Measurements from ENCODE around the gene SYTL3. TPM values are rescaled to one million over a fixed set of nuclear protein-coding genes. Genes with fewer than 3 reads are reported as not detected.

SYTL3 gene
- total RNA-seq, 1 experiment from 2014 or later, result 0.09 TPM

GRCh38 chr6:158752613-158753012, 102.8 kb downstream of the SYTL3 start:
- TF ChIP-seq, protein P1, sequence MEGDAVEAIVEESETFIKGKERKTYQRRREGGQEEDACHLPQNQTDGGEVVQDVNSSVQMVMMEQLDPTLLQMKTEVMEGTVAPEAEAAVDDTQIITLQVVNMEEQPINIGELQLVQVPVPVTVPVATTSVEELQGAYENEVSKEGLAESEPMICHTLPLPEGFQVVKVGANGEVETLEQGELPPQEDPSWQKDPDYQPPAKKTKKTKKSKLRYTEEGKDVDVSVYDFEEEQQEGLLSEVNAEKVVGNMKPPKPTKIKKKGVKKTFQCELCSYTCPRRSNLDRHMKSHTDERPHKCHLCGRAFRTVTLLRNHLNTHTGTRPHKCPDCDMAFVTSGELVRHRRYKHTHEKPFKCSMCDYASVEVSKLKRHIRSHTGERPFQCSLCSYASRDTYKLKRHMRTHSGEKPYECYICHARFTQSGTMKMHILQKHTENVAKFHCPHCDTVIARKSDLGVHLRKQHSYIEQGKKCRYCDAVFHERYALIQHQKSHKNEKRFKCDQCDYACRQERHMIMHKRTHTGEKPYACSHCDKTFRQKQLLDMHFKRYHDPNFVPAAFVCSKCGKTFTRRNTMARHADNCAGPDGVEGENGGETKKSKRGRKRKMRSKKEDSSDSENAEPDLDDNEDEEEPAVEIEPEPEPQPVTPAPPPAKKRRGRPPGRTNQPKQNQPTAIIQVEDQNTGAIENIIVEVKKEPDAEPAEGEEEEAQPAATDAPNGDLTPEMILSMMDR (conservative IDR thresholded peaks at IDR 0.05), result peak; percentile 29; the same call in 2 of the 3 replicates
- Mint-ChIP-seq H3K36me3 (ENCODE audit: insufficient read depth in 1 of 3, low read depth in 3 of 3) (no peaks in the 10 kb centered on the region), H3K9me3 (no peaks in the 10 kb centered on the region), H3K4me1 (peaks cover 16 to 18% of the 10 kb centered on the region in 2 experiments), H3K4me3 (no peak overlapping the region; a peak in 1 of 5 replicates), H3K27ac (0 out of 7 replicates have a peak overlapping the region, but pooled peaks of 1 of the 3 experiments have one; percentile 44), H3K27me3 (ENCODE audit: low read depth) (peaks cover 4% of the 10 kb centered on the region; the same call in 1 of the 2 replicates)
- H3K4ac ChIP-seq (ENCODE audit: low read depth, low read length), result no peak overlapping the region
- no peak overlapping the region for H4K91ac ChIP-seq (ENCODE audit: insufficient read length, low read depth, low read length)
- no peak overlapping the region for H2BK120ac ChIP-seq (ENCODE audit: low read depth, low read length, poor library complexity, severe bottlenecking)
- no peaks in the 10 kb centered on the region for H4K20me1 ChIP-seq (ENCODE audit: control insufficient read depth, insufficient read depth, insufficient read length)
- H3K9me3 ChIP-seq (ENCODE audit: control insufficient read depth, low read depth, low read length), result no peaks in the 10 kb centered on the region
- H3K79me2 ChIP-seq (ENCODE audit: insufficient read depth, low read length), result no peaks in the 10 kb centered on the region
- H4K5ac ChIP-seq (ENCODE audit: insufficient read length, low read depth, low read length), result no peak overlapping the region
- H2AFZ ChIP-seq (ENCODE audit: low read length), result no peak overlapping the region
- H2AK5ac ChIP-seq (ENCODE audit: insufficient read length, low read length), result no peak overlapping the region
- H2BK5ac ChIP-seq (ENCODE audit: insufficient read length, low read length), result no peak overlapping the region
- WGBS (ENCODE audit: extremely low coverage, insufficient read length, low lambda C conversion rate), result no CpG with 5 or more reads among the region's 3 CpGs
- no peak overlapping the region for H3K9ac ChIP-seq (ENCODE audit: extremely low read depth, insufficient read length, low read length)
- no peaks in the 10 kb centered on the region; the same call in 1 of the 2 replicates for H3K27me3 ChIP-seq (ENCODE audit: insufficient read depth, low read length)
- no peak overlapping the region for H3K18ac ChIP-seq (ENCODE audit: insufficient read length, low read depth, low read length)
- DNase-seq, result no peak
- H2BK20ac ChIP-seq (ENCODE audit: low read depth, low read length, poor library complexity, severe bottlenecking), result no peak overlapping the region
- H2BK15ac ChIP-seq (ENCODE audit: low read depth, low read length), result no peak overlapping the region
- no peaks in the 10 kb centered on the region for H3K23me2 ChIP-seq (ENCODE audit: insufficient read length, low read depth, low read length, poor library complexity, severe bottlenecking)
- H3T11ph ChIP-seq (ENCODE audit: low read length), result no peak overlapping the region
- H3K23ac ChIP-seq (ENCODE audit: insufficient read length, low read depth, low read length), result no peak overlapping the region
- no peaks in the 10 kb centered on the region for H3K4me1 ChIP-seq (ENCODE audit: insufficient read depth, low read length)
- H3K79me1 ChIP-seq (ENCODE audit: insufficient read depth, low read depth, low read length, poor library complexity, severe bottlenecking), result no peaks in the 10 kb centered on the region
- H3K56ac ChIP-seq (ENCODE audit: insufficient read length, low read depth, low read length), result no peak overlapping the region
- no peak overlapping the region for H3K4me2 ChIP-seq (ENCODE audit: insufficient read depth, insufficient read length, low read length)
- H3K14ac ChIP-seq (ENCODE audit: insufficient read depth, low read length), result no peak overlapping the region
- no peak overlapping the region for H4K8ac ChIP-seq (replicated peaks; ENCODE audit: insufficient read length, low read depth, low read length)
- H2BK12ac ChIP-seq (ENCODE audit: insufficient read length, low read depth, low read length), result no peak overlapping the region
- H3K27ac ChIP-seq (ENCODE audit: insufficient read length, low read depth, low read length), result no peak overlapping the region

Measured in H9 (cell line).